ENCODE results near the gene ZNF787. TPM values are rescaled to one million over a fixed set of nuclear protein-coding genes. Genes with fewer than 3 reads are reported as not detected.

The ZNF787 gene
- total and polyA plus RNA-seq, 2 of the 13 experiments (the other 11 are each of a cell fraction or from before 2014, with no cell fraction given): 15.1 to 42.8 TPM

DNA sequence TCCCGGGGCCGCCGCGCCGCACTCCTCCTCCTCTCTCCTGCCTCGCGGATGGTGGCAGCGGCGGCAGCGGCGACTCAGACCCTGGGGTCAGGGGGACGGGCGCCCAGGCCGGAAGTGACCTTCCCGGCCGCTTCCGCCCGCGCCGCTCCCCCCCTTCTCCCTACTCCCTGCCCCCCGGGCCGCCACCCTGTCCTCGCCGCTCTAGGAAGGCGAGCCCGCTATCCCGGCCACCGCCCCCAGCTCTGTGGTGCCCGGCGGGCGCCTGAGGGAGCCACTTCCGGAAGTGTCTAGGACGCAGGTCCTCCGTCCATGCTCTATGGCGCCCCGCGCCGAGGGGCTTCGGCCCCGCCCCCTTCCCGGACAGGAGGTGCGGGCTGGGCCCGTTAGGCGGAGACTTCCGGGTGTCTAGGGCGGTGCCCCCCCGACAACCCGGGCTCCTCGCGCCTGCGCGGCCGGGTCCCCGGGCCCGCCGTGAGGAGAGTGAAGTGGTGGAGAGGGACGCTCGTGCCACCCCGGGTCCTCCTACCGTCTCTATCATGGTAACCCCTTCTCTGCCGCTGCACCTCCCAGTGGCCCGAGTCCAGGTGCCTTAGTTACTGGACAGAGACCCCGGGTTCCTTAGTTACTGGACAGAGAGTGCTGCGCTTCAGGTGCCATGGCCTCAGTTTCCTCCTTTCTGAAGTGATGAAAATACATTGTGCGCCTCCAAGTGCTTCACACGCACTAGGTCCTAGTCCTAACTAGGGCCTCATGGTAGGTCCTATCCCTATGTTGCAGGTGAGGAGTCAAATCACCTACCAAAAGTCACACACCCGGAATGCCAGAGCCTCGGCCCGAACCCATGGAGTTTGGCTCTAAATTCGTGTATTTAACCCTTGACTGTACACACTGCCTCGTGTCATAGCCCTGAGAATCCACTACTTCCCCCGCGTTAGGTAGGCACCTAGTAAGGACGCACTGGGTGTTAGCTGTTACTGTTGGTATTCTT lies at the start of gene ZNF787 (continued):
- TF ChIP-seq ZNF530 (CRISPR knock-in tag; IDR thresholded peaks at IDR 0.05; ENCODE audit: low read depth) (no peak), ZNF207 (IDR thresholded peaks at IDR 0.05; ENCODE audit: borderline replicate concordance) (no peak), SRSF9 (IDR thresholded peaks at IDR 0.05; ENCODE audit: borderline replicate concordance, insufficient read depth, low read depth, low read length, poor library complexity, severe bottlenecking) (no peak), CBX1 (IDR thresholded peaks at IDR 0.05; ENCODE audit: low read depth) (no peak), POLR2AphosphoS5 (IDR thresholded peaks at IDR 0.05; ENCODE audit: low read depth, low read length) (peak; percentile 39; the same call in 1 of the 2 replicates), ZMYM2 (CRISPR knock-in tag; IDR thresholded peaks at IDR 0.05) (no peak)
- TF ChIP-seq, protein P1, sequence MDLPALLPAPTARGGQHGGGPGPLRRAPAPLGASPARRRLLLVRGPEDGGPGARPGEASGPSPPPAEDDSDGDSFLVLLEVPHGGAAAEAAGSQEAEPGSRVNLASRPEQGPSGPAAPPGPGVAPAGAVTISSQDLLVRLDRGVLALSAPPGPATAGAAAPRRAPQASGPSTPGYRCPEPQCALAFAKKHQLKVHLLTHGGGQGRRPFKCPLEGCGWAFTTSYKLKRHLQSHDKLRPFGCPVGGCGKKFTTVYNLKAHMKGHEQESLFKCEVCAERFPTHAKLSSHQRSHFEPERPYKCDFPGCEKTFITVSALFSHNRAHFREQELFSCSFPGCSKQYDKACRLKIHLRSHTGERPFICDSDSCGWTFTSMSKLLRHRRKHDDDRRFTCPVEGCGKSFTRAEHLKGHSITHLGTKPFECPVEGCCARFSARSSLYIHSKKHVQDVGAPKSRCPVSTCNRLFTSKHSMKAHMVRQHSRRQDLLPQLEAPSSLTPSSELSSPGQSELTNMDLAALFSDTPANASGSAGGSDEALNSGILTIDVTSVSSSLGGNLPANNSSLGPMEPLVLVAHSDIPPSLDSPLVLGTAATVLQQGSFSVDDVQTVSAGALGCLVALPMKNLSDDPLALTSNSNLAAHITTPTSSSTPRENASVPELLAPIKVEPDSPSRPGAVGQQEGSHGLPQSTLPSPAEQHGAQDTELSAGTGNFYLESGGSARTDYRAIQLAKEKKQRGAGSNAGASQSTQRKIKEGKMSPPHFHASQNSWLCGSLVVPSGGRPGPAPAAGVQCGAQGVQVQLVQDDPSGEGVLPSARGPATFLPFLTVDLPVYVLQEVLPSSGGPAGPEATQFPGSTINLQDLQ (CRISPR knock-in tag; IDR thresholded peaks at IDR 0.05): no peak
- TF ChIP-seq, protein P2, sequence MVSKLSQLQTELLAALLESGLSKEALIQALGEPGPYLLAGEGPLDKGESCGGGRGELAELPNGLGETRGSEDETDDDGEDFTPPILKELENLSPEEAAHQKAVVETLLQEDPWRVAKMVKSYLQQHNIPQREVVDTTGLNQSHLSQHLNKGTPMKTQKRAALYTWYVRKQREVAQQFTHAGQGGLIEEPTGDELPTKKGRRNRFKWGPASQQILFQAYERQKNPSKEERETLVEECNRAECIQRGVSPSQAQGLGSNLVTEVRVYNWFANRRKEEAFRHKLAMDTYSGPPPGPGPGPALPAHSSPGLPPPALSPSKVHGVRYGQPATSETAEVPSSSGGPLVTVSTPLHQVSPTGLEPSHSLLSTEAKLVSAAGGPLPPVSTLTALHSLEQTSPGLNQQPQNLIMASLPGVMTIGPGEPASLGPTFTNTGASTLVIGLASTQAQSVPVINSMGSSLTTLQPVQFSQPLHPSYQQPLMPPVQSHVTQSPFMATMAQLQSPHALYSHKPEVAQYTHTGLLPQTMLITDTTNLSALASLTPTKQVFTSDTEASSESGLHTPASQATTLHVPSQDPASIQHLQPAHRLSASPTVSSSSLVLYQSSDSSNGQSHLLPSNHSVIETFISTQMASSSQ (IDR thresholded peaks at IDR 0.05; ENCODE audit: low read depth): no peak
- TF ChIP-seq, protein P2 (CRISPR knock-in tag; IDR thresholded peaks at IDR 0.05; ENCODE audit: borderline replicate concordance): peak; percentile 81; the same call in 1 of the 2 replicates
- TF ChIP-seq, protein P3, sequence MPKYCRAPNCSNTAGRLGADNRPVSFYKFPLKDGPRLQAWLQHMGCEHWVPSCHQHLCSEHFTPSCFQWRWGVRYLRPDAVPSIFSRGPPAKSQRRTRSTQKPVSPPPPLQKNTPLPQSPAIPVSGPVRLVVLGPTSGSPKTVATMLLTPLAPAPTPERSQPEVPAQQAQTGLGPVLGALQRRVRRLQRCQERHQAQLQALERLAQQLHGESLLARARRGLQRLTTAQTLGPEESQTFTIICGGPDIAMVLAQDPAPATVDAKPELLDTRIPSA (CRISPR knock-in tag; IDR thresholded peaks at IDR 0.05; ENCODE audit: borderline replicate concordance): no peak
- TF ChIP-seq, protein P4, sequence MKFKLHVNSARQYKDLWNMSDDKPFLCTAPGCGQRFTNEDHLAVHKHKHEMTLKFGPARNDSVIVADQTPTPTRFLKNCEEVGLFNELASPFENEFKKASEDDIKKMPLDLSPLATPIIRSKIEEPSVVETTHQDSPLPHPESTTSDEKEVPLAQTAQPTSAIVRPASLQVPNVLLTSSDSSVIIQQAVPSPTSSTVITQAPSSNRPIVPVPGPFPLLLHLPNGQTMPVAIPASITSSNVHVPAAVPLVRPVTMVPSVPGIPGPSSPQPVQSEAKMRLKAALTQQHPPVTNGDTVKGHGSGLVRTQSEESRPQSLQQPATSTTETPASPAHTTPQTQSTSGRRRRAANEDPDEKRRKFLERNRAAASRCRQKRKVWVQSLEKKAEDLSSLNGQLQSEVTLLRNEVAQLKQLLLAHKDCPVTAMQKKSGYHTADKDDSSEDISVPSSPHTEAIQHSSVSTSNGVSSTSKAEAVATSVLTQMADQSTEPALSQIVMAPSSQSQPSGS (CRISPR knock-in tag; IDR thresholded peaks at IDR 0.05): no peak
- TF ChIP-seq, protein P5, sequence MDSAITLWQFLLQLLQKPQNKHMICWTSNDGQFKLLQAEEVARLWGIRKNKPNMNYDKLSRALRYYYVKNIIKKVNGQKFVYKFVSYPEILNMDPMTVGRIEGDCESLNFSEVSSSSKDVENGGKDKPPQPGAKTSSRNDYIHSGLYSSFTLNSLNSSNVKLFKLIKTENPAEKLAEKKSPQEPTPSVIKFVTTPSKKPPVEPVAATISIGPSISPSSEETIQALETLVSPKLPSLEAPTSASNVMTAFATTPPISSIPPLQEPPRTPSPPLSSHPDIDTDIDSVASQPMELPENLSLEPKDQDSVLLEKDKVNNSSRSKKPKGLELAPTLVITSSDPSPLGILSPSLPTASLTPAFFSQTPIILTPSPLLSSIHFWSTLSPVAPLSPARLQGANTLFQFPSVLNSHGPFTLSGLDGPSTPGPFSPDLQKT (CRISPR knock-in tag; IDR thresholded peaks at IDR 0.05; ENCODE audit: borderline replicate concordance): 0 out of 2 replicates have a peak, but pooled peaks have one; percentile 30
- TF ChIP-seq, protein P6, sequence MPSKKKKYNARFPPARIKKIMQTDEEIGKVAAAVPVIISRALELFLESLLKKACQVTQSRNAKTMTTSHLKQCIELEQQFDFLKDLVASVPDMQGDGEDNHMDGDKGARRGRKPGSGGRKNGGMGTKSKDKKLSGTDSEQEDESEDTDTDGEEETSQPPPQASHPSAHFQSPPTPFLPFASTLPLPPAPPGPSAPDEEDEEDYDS (CRISPR knock-in tag; IDR thresholded peaks at IDR 0.05): no peak

Data from HepG2 (cell line).